Upper lobe of left lung (tissue), 6 donors: ENCODE results near the gene CHL1. TPM values are rescaled to one million over a fixed set of nuclear protein-coding genes. Genes with fewer than 3 reads are reported as not detected.

Source experiments
- ATAC-seq, 2 donors: fragments of 200-7000 bp; cut with Tn5 transposase; one replicate each; pipeline ENCODE4 v1.9.1; 2022; ENCODE audit warnings: mild to moderate bottlenecking in 2 of 2, moderate library complexity in 2 of 2; ENCODE audit not compliant: low FRiP score in 2 of 2
- DNase-seq, 2 donors: peaks; one replicate each; pipeline ENCODE4 v3.0.0-alpha.2; 2019 to 2020
- H3K27ac ChIP-seq, 4 donors: fragments of 200-600 bp; sonication (generic); one replicate each; pipeline ENCODE4 v1.5.1; 2016 to 2019
- H3K27me3 ChIP-seq, 4 donors: fragments of 200-600 bp; sonication (generic); one replicate each; pipeline ENCODE4 v1.5.1; 2017 to 2019
- H3K36me3 ChIP-seq, 4 donors: fragments of 200-600 bp; sonication (generic); one replicate each; pipeline ENCODE4 v1.5.1; 2016 to 2019
- H3K4me1 ChIP-seq, 4 donors: fragments of 200-600 bp; sonication (generic); one replicate each; pipeline ENCODE4 v1.5.1; 2018 to 2019
- H3K4me3 ChIP-seq, 4 donors: fragments of 200-600 bp; sonication (generic); one replicate each; pipeline ENCODE4 v1.5.1; 2017 to 2019; ENCODE audit warnings: mild to moderate bottlenecking in 2 of 4, moderate library complexity in 1 of 4
- H3K9me3 ChIP-seq, 4 donors: fragments of 200-600 bp; sonication (generic); one replicate each; pipeline ENCODE4 v1.5.1; 2018 to 2019
- EP300 ChIP-seq, 4 donors: sonication (generic); formaldehyde crosslinking; IDR thresholded peaks; one replicate each; pipeline ENCODE4 v1.5.1; 2017; ENCODE audit warnings: antibody characterized with exemption in 4 of 4, control low read depth in 2 of 4
- POLR2A ChIP-seq, 4 donors: fragments of 450-650 bp; IDR thresholded peaks; one replicate each; pipeline ENCODE4 v1.5.1; 2016 to 2017; ENCODE audit warnings: antibody characterized with exemption in 4 of 4, mild to moderate bottlenecking in 2 of 4
- POLR2AphosphoS5 ChIP-seq, 2 donors: sonication (generic); formaldehyde crosslinking; IDR thresholded peaks; one replicate each; pipeline ENCODE4 v1.5.1; 2017; ENCODE audit warnings: antibody characterized with exemption in 2 of 2
- WGBS, 2 donors: methylation state at CpG; one replicate each; pipeline ENCODE4 v1.1.5; 2017 to 2018; 5-methylcytosine and 5-hydroxymethylcytosine counted together
- total RNA-seq, 6 donors: library from RNA; depleted of rRNA in 4 of 6; stranded (reverse); fragments of >200 nt in 4 of 6; gene quantifications; one replicate each; pipeline versions ENCODE4 v1.1.0 to v1.2.1, GENCODE V29; 2016 to 2021
- TF ChIP-seq, protein P1 (sequence below), 6 experiments: fragments of 450-650 bp in 4 of 6; fragments of 200-600 bp in 2 of 6; sonication (generic) in 2 of 6; IDR thresholded peaks; one replicate each; pipeline ENCODE4 v1.5.1; 2016 to 2019; ENCODE audit warnings: antibody characterized with exemption in 6 of 6
- donor health status: DM: no; HTN: no; CAD: no; lungs with moderate emphysema.
- donor health status: DM: no; HTN: yes; CAD: no; lungs with severe emphysema.

CHL1 gene
- total RNA-seq, 6 donors from 2014 or later, result 3.1 to 14.3 (median 4.9) TPM

DNA sequence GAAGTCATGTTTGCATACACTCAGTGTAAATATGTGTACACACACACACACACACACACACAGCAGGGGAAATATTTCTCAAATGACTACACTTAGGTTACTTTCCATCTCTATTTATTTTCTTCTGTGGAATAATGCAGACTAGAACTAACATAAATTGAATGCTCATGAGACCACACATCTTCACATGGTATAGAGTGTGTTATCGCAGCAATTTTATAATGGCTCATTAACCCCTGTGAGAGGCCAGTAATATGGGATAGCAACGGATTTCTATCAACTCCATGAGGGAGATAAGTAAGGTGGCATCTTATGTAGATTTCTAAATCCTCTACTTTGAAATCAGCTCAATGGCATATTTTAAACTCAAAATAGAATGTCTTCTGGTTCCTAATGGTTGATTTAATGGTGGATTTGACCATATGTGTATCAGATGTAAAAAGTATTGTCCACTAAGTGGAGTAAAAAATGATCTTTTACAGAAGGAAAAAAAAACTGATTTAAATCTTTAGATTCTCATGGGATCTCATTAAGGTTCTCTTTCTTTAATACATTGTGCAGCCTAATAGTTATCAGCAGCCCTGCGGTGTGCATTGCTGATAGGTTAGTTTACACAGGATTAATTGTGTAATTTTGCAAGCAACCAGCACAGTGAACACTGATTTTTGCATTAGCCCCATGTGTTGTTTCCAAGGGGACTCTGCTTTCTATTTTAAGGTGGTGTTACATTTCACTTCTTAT, 32.0 kb downstream of the CHL1 start:
- TF ChIP-seq POLR2AphosphoS5 (IDR thresholded peaks at IDR 0.05) (no peak), EP300 (IDR thresholded peaks at IDR 0.05) (no peak), POLR2A (IDR thresholded peaks at IDR 0.05) (no peak)
- TF ChIP-seq, protein P1, sequence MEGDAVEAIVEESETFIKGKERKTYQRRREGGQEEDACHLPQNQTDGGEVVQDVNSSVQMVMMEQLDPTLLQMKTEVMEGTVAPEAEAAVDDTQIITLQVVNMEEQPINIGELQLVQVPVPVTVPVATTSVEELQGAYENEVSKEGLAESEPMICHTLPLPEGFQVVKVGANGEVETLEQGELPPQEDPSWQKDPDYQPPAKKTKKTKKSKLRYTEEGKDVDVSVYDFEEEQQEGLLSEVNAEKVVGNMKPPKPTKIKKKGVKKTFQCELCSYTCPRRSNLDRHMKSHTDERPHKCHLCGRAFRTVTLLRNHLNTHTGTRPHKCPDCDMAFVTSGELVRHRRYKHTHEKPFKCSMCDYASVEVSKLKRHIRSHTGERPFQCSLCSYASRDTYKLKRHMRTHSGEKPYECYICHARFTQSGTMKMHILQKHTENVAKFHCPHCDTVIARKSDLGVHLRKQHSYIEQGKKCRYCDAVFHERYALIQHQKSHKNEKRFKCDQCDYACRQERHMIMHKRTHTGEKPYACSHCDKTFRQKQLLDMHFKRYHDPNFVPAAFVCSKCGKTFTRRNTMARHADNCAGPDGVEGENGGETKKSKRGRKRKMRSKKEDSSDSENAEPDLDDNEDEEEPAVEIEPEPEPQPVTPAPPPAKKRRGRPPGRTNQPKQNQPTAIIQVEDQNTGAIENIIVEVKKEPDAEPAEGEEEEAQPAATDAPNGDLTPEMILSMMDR (IDR thresholded peaks at IDR 0.05), result no peak
- H3K27ac ChIP-seq, result no peak overlapping the region
- peaks cover 0 to 5% (median 2%) of the 10 kb centered on the region in 4 donors for H3K9me3 ChIP-seq
- no peaks in the 10 kb centered on the region for H3K36me3 ChIP-seq
- H3K27me3 ChIP-seq, result no peaks in the 10 kb centered on the region
- no peak overlapping the region for H3K4me3 ChIP-seq
- H3K4me1 ChIP-seq, result no peaks in the 10 kb centered on the region
- ATAC-seq, result no peak
- no peak for DNase-seq
- 71 to 72% methylated on average over 3 of the region's 3 CpGs for WGBS, 2 donors

DNA sequence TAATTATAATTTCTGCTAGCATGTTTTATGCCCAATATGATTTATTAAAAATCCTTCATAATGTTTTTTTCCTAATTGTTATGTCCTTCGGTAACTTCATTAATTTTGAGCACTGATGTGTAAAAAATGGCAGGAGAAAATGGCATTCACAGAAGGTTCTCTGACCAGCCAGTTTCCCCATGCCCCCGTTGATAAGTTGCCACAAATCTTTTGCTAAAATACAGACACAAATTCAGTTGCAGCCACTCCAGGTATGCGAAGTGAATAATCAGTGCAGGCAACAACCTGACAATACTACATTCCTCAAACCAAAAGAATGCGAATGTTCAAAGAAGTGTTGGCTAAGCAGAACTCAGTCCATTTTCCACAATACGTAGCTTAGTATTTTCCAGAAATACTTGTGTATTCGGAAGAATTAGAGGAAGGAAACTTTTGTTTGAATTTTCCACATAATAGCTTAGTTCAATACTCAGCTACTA, 32.7 kb downstream of the CHL1 start:
- H3K9me3 ChIP-seq, result no peaks in the 10 kb centered on the region
- no peaks in the 10 kb centered on the region for H3K36me3 ChIP-seq
- ATAC-seq, result no peak
- DNase-seq, result no peak
- H3K4me1 ChIP-seq, result no peaks in the 10 kb centered on the region
- H3K27ac ChIP-seq, result no peak overlapping the region
- TF ChIP-seq POLR2AphosphoS5 (IDR thresholded peaks at IDR 0.05) (no peak), POLR2A (IDR thresholded peaks at IDR 0.05) (no peak), EP300 (IDR thresholded peaks at IDR 0.05) (no peak)
- TF ChIP-seq, protein P1 (IDR thresholded peaks at IDR 0.05), result no peak
- no peaks in the 10 kb centered on the region for H3K27me3 ChIP-seq
- 48 to 55% methylated on average over 6 of the region's 6 CpGs for WGBS, 2 donors
- H3K4me3 ChIP-seq, result no peak overlapping the region

GRCh38 chr3:236881-237280, 40.3 kb downstream of the CHL1 start:
- Histone ChIP-seq H3K4me1 (no peaks in the 10 kb centered on the region), H3K9me3 (no peaks in the 10 kb centered on the region), H3K36me3 (no peaks in the 10 kb centered on the region), H3K27me3 (no peaks in the 10 kb centered on the region), H3K27ac (no peak overlapping the region), H3K4me3 (no peak overlapping the region)
- WGBS, 2 donors, result 68 to 78% methylated on average over 4 of the region's 4 CpGs
- TF ChIP-seq EP300 (IDR thresholded peaks at IDR 0.05), result no peak
- TF ChIP-seq, protein P1 (IDR thresholded peaks at IDR 0.05), result no peak
- no peak for TF ChIP-seq POLR2A (IDR thresholded peaks at IDR 0.05)
- TF ChIP-seq POLR2AphosphoS5 (IDR thresholded peaks at IDR 0.05), result no peak
- DNase-seq (no peak), ATAC-seq (no peak)

- H3K9me3 ChIP-seq, result no peaks in the 10 kb centered on the region
- no peaks in the 10 kb centered on the region for H3K36me3 ChIP-seq
- ATAC-seq (no peak), DNase-seq (no peak)
- H3K27ac ChIP-seq, result no peak overlapping the region
- WGBS, 2 donors, result 74 to 86% methylated on average over 3 of the region's 3 CpGs
- H3K4me3 ChIP-seq, result no peak overlapping the region
- no peaks in the 10 kb centered on the region for H3K4me1 ChIP-seq
- no peak for TF ChIP-seq POLR2AphosphoS5 (IDR thresholded peaks at IDR 0.05)
- TF ChIP-seq POLR2A (IDR thresholded peaks at IDR 0.05), result no peak
- no peak for TF ChIP-seq EP300 (IDR thresholded peaks at IDR 0.05)
- TF ChIP-seq, protein P1 (IDR thresholded peaks at IDR 0.05), result no peak
- H3K27me3 ChIP-seq, result no peaks in the 10 kb centered on the region
Observed at GRCh38 chr3:242602-243355, 46.2 kb downstream of the CHL1 start.
